ENCODE measurements around the gene CDKN1B. TPM values are rescaled to one million over a fixed set of nuclear protein-coding genes. Genes with fewer than 3 reads are reported as not detected.
A peak's percentile ranks its signal among the peaks of the same experiment; 100 is the strongest.

Gene CDKN1B
- total RNA-seq, 1 experiment from 2014 or later: 27.7 TPM

DNA sequence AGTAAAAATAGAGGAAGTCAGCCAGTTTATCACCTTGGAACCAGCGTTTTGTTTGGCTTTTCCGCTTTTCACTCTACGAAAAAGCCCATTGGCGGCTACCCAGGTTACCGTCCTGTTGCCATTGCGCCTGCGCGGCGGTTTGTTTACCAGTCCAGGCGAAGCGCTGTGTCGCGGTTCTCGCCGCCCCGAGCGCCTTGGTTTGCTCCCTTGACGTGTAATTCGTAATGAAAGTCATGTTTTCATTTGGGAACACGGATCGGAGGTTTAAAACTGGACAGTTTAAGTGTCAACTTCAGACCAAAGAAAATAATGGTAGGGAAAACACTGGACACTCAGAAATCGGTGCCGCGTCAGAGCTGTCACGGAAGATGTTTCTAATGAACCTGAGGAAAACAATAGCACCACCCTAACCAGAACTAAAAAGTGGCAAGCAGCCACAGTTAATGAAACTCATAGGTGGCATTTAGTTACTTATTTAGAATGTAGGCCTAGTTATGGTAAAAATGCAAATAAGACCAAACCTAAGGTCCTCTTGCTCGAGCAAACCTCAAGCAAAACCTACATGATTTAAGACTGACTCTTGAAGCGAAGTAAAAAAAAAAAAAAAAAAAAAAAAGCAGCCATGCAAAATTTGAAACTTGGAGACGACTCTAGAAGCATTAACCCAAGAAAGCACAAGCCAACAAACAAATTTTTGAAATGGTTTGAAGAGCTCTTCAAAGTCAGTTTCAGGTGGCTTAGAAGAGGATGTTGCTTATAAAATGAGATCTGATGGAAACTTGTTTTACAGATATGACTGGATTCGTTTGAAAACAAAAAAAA is 20.4 kb upstream of the CDKN1B start:
- Mint-ChIP-seq H3K27me3 (ENCODE audit: low read depth) (no peaks in the 10 kb centered on the region), H3K4me3 (peak overlapping the region; percentile 79 to 84), H3K27ac (peak overlapping the region; percentile 85 to 98 (median 90)), H3K9me3 (peaks cover 0 to 3% of the 10 kb centered on the region in 2 experiments; a peak in 1 of 5 replicates), H3K4me1 (peaks cover 22 to 27% of the 10 kb centered on the region in 2 experiments), H3K36me3 (ENCODE audit: insufficient read depth in 1 of 3, low read depth in 3 of 3) (no peaks in the 10 kb centered on the region; a peak in 1 of 7 replicates)
- Histone ChIP-seq H2BK12ac (ENCODE audit: insufficient read length, low read depth, low read length) (no peak overlapping the region), H3K4ac (ENCODE audit: low read depth, low read length) (no peak overlapping the region; the same call in 1 of the 2 replicates), H2BK5ac (ENCODE audit: insufficient read length, low read length) (no peak overlapping the region), H3K27ac (ENCODE audit: insufficient read length, low read depth, low read length) (no peak overlapping the region), H3K4me2 (ENCODE audit: insufficient read depth, insufficient read length, low read length) (peak overlapping the region; percentile 60), H3K18ac (ENCODE audit: insufficient read length, low read depth, low read length) (no peak overlapping the region), H4K91ac (ENCODE audit: insufficient read length, low read depth, low read length) (no peak overlapping the region), H3T11ph (ENCODE audit: low read length) (no peak overlapping the region), H2BK15ac (ENCODE audit: low read depth, low read length) (no peak overlapping the region), H2BK120ac (ENCODE audit: low read depth, low read length, poor library complexity, severe bottlenecking) (no peak overlapping the region), H4K5ac (ENCODE audit: insufficient read length, low read depth, low read length) (no peak overlapping the region), H3K9ac (ENCODE audit: extremely low read depth, insufficient read length, low read length) (peak overlapping the region; percentile 79), H3K4me1 (ENCODE audit: insufficient read depth, low read length) (no peaks in the 10 kb centered on the region; the same call in 1 of the 2 replicates), H3K9me3 (ENCODE audit: control insufficient read depth, low read depth, low read length) (no peaks in the 10 kb centered on the region), H3K23ac (ENCODE audit: insufficient read length, low read depth, low read length) (no peak overlapping the region), H3K14ac (ENCODE audit: insufficient read depth, low read length) (peak overlapping the region; percentile 37; the same call in 1 of the 2 replicates), H2AFZ (ENCODE audit: low read length) (no peak overlapping the region), H3K79me1 (ENCODE audit: insufficient read depth, low read depth, low read length, poor library complexity, severe bottlenecking) (no peaks in the 10 kb centered on the region), H2BK20ac (ENCODE audit: low read depth, low read length, poor library complexity, severe bottlenecking) (no peak overlapping the region), H3K79me2 (ENCODE audit: insufficient read depth, low read length) (no peaks in the 10 kb centered on the region), H4K8ac (replicated peaks; ENCODE audit: insufficient read length, low read depth, low read length) (no peak overlapping the region), H4K20me1 (ENCODE audit: control insufficient read depth, insufficient read depth, insufficient read length) (no peaks in the 10 kb centered on the region), H3K56ac (ENCODE audit: insufficient read length, low read depth, low read length) (no peak overlapping the region), H2AK5ac (ENCODE audit: insufficient read length, low read length) (no peak overlapping the region), H3K23me2 (ENCODE audit: insufficient read length, low read depth, low read length, poor library complexity, severe bottlenecking) (peaks cover 8% of the 10 kb centered on the region), H3K27me3 (ENCODE audit: insufficient read depth, low read length) (no peaks in the 10 kb centered on the region)
- no CpG with 5 or more reads among the region's 29 CpGs for WGBS (ENCODE audit: extremely low coverage, insufficient read length, low lambda C conversion rate)
- TF ChIP-seq, protein P1, sequence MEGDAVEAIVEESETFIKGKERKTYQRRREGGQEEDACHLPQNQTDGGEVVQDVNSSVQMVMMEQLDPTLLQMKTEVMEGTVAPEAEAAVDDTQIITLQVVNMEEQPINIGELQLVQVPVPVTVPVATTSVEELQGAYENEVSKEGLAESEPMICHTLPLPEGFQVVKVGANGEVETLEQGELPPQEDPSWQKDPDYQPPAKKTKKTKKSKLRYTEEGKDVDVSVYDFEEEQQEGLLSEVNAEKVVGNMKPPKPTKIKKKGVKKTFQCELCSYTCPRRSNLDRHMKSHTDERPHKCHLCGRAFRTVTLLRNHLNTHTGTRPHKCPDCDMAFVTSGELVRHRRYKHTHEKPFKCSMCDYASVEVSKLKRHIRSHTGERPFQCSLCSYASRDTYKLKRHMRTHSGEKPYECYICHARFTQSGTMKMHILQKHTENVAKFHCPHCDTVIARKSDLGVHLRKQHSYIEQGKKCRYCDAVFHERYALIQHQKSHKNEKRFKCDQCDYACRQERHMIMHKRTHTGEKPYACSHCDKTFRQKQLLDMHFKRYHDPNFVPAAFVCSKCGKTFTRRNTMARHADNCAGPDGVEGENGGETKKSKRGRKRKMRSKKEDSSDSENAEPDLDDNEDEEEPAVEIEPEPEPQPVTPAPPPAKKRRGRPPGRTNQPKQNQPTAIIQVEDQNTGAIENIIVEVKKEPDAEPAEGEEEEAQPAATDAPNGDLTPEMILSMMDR (conservative IDR thresholded peaks at IDR 0.05): no peak
- DNase-seq: peak; percentile 89

Measured in H9 (cell line).